Measurements from ENCODE around the gene CALD1.
A peak's percentile ranks its signal among the peaks of the same experiment; 100 is the strongest.

Gene CALD1

GRCh38 chr7:134764365-134764764 lies 15.1 kb upstream of the CALD1 start:
- DNase-seq (ENCODE audit: low read depth) = no peak

GRCh38 chr7:134766779-134767519 lies 12.5 kb upstream of the CALD1 start:
- DNase-seq (ENCODE audit: low read depth) = no peak

DNA sequence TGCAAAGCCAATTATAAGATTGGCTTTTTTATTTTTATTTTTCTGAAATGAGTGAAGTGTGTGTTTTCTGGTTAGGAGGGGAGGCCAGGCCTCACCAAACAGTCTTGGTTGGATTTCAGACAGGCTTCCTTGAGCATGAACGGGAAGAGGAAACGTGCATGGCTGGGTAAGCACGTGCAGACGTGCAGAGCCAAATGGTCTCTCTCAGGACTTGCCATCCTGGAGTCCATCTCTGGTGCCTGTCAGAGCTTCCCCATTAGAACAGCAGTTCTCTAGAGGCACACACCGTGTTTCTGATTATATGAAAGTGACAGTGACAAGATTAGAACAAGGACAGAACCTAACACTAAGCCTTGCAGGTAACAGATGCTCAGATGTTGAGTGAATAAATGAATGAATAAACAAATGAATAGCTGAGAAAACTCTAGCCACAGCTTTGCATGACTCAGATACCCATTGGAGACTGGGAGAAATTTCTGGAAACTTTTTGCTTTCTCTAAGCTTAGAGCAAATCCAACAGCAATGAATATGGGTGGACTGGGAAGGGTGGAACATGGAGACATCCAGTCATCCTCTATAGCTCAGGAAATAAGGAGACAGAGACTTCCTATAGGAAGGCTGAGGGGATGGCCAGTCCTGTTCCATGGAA lies 11.8 kb upstream of the CALD1 start:
- DNase-seq (ENCODE audit: low read depth) = no peak

- no peak for DNase-seq (ENCODE audit: low read depth)
These were observed 11.2 kb upstream of the CALD1 start for GRCh38 chr7:134768243-134768642.

- DNase-seq (ENCODE audit: low read depth) = no peak
These were observed 8.8 kb upstream of the CALD1 start for GRCh38 chr7:134770676-134771075.

DNA sequence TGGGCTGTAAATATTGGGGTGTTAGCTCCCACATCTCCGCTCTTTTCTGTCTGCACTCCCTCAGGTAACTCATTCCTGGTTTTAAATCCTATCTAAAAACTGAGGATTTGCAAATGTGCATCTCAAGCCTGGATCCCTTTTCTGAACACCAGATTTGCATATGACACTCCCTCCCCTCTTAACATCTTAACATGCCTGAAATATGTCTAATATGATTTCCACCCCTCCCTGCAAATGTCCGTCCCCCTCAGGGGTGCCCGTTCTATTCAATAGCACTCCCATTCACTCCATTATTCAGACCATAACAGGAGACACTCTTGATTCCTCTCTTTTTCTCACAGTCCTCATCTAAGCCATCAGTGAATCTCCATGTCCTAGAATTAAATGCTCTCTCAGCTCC lies 8.3 kb upstream of the CALD1 start:
- no peak for DNase-seq (ENCODE audit: low read depth)

GRCh38 chr7:134771889-134772288 lies 7.5 kb upstream of the CALD1 start:
- no peak for DNase-seq (ENCODE audit: low read depth)

DNA sequence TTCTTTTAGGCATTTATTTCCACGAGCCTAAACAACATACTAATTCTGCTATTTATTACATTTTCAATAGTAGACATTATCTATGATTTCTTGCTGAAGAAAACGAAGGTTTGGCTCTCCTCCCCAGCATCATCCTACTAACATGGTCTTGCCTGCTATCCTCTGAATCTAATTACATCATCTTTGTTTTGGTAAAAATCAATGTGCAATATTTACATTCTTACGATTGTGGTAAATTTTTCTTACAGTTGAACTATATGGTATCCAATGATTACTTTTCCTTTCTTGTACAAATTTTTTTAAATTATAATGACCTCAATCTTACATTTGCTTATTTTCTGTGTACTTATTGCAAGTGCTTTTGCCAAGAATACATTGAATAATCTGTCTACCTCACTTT lies 7.0 kb upstream of the CALD1 start:
- no peak for DNase-seq (ENCODE audit: low read depth)

- no peak for DNase-seq (ENCODE audit: low read depth)
These were observed 6.3 kb upstream of the CALD1 start for GRCh38 chr7:134773164-134773563.

GRCh38 chr7:134774119-134774518 lies 5.3 kb upstream of the CALD1 start:
- DNase-seq (ENCODE audit: low read depth) = no peak

DNA sequence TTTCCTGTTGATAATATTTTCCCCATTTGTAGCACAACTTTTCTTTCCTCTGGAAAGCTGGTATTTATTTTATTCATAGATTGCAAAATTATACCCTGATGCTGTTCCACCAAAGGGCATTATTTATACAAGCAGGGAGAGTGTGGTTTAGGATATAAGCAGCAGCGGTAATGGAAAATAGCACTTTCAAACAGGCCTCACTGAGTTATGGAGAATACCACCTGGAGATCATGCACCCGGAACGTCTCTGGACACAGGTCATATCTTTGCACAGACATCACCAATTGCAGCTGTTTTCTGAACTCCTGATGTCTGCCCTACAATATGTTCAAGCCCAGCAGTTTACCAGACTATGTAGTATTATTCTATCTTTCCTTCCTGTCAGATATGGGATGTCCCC lies 2.0 kb upstream of the CALD1 start:
- no peak for DNase-seq (ENCODE audit: low read depth)

DNA sequence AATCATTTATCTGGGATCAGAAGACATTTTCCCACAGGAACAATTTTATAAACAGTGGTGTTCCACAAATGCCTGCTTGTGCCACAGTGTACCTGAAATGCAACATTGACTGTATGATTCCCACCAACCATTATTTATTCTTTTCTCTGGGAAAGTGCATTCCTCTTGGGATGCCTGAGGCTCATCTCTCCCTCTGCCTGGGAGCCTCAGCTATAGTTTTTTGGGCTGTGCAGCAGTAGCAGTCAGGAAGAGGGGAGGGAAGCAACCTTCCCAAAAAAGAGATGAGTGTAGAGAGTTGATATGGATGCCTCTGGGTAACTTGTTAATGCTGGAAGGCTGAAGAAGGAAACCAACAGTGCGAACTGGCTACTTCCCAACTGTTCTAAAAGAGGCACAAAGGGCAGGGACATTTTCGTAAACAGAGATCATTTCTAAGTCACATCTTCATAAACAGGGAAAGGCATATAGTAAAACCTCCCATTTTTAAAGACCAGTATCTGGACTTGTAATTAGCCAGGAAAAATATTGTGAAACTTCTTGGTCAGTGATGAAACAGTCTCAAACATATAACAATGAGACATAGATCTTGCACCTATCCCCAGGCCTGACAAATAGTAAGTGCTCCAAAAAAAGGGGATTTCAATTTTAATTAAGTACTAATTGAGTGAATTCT lies 1.4 kb upstream of the CALD1 start:
- no peak for DNase-seq (ENCODE audit: low read depth)

DNA sequence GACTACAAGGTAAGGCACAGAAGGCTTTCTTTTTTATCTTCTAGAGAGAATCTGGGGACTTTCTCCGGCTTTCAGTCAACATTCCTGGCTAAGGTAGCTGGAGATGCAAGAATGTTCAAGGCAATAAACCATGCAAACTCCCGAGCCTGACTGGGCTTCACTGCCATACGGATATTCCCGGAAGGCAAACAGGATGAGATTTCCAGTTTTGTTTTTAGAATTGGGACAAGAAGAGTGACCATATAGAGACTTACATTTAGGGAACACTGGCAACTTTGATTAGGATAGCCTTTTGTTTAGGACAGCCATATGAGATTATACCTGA lies 269 bp downstream of the CALD1 start:
- peak; percentile 42 for DNase-seq (ENCODE audit: low read depth)

- no peak for DNase-seq (ENCODE audit: low read depth)
These were observed 863 bp downstream of the CALD1 start for GRCh38 chr7:134780166-134780828.

- no peak for DNase-seq (ENCODE audit: low read depth)
These were observed 1.7 kb downstream of the CALD1 start for GRCh38 chr7:134781171-134781570.

DNA sequence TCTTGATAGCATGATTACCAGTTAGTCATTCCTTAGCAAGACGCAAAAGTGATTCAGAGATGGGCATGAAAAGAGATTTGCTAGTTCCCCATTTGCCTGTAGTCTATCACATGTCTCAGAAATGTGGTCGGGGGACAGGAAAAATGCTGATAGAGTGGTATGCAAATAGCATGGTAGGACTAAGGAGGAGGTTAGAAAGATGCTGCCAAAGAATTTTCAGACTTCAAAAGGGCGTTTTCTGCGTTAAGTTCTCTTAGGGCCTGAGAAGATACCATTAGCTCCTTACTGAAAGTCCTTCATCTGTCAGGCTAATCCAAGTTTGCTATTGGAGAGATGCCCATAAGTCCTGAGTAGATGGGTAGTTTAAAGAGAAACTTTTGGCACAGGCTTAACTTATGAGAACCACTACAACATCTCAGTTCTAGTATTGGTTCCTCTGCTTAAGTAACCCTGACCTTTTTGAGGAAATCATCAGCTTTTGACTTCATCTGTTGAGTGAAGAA lies 2.7 kb downstream of the CALD1 start:
- DNase-seq (ENCODE audit: low read depth) = no peak

DNA sequence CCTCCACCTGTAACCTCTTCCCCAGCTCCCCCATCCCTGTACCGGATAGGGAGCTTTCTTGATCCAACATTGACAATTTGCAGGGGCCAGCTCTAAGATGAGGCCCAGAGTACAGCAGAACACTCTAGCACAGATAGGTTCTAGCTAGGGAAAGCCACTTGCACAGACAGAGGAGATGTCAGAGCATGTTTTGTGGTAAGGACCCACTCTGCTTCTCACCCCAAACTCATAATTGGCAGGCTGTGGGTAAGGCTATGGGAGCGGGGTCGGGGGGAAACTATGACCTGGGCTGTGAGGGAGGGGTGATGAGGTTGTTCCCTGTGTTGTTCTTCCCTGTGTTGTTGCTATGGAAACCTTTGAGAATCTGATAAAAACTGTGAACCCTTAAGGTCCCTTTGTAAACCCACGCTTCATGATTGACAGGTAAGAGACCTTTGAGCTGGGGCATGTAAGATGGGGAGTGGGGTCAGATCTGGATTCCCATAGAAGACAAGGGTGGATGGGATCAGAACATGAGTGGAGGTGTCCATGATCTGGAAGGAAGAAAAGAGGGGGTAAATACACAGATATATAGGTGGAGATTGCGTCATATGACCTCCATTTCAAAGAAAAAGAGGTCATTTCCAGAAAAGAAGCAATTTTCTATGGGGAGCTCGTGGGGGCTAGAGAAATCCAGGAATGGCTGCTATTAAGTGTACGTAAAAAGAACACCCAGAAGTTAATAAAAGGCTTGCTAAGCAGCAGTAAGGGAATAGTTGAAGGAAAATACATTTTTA lies 4.0 kb downstream of the CALD1 start:
- no peak for DNase-seq (ENCODE audit: low read depth)

GRCh38 chr7:134784251-134785049 lies 5.0 kb downstream of the CALD1 start:
- DNase-seq (ENCODE audit: low read depth) = no peak

DNA sequence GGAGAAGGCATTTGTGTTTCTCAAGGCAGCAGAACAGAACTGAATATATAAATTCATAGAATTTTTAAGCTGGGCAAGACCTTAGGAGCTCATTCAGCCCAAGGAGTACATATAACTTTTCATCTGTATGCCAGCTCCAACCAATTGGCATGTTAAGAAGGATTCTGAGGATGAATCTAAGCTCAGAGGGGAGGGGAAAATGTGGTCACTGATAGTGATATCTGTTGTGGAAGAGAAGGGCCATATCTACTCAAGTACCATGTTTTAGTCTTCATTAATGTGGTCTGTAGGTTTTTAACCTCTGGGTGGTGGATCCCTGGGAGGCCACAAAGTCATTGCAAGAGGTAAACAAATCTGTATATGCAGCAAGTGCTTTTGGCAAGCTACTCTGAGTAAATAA lies 6.4 kb downstream of the CALD1 start:
- DNase-seq (ENCODE audit: low read depth) = no peak

- DNase-seq (ENCODE audit: low read depth) = no peak
These were observed 7.6 kb downstream of the CALD1 start for GRCh38 chr7:134787064-134787463.

DNA sequence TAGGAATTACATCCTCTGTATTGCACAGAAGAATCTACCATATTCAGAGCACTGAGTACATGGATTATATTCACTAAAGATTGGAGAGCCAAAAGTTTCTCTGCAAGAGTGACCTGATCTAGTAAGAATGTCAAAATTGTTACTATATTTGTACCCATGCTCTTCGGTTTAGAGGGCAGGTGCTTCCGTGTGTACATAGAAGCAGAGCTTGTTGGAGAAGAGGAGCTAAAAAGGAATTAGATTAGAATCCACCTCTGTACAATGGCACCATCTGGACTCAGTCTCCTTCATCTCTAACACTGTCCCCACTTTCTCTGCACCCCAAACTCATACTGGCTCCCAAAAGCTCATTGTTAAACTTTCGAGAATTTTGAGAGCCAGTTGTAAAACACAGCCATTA lies 8.3 kb downstream of the CALD1 start:
- DNase-seq (ENCODE audit: low read depth) = no peak
